Endothelial cell of umbilical vein (primary cell): ENCODE data around the gene MAGEC1. TPM values are rescaled to one million over a fixed set of nuclear protein-coding genes. Genes with fewer than 3 reads are reported as not detected.

Experiments
- BruUV-seq: library from RNA; stranded (reverse); fragments of 400-500 nt; replicated peaks from 2 replicates; lab custom pipeline; 2021; lab: Mats Ljungman, UMichigan
- CTCF ChIA-PET: fragments of 300-600, 350-600 bp; sonication (Branson Sonifier 250); formaldehyde crosslinking; loops from one replicate; lab custom pipeline; 2021; ENCODE audit warnings: antibody characterized with exemption, inconsistent platforms; lab: Charles Lee
- POLR2A ChIA-PET: fragments of 300-600, 350-600 bp; sonication (Branson Sonifier 250); formaldehyde crosslinking; loops from one replicate; lab custom pipeline; 2021; ENCODE audit warnings: antibody characterized with exemption, inconsistent platforms; lab: Charles Lee
- DNase-seq: peaks from one replicate; pipeline ENCODE4 v3.0.0-alpha.2; 2011; ENCODE audit warnings: low read depth, low spot score
- FAIRE-seq: peaks from 2 replicates; lab custom pipeline; 2011; peaks lifted over from hg19 to GRCh38; lab: Jason Lieb, UNC
- H2AFZ ChIP-seq: 2 replicates; pipeline ENCODE4 v1.6.0; 2012; ENCODE audit warnings: low read depth, low read length, control low read depth, inconsistent platforms
- H3K27ac ChIP-seq: 2 replicates; pipeline ENCODE4 v1.5.1; 2011; ENCODE audit warnings: low read depth, mild to moderate bottlenecking, control low read depth, low read length, moderate library complexity; ENCODE audit not compliant: insufficient read depth
- H3K27me3 ChIP-seq, 2 experiments: 2 replicates each; pipeline versions ENCODE4 v1.6.0 to v1.6.1; 2011; ENCODE audit warnings: low read length in 2 of 2, mixed read lengths in 1 of 2; ENCODE audit not compliant: control insufficient read depth in 2 of 2, insufficient read depth in 2 of 2
- H3K36me3 ChIP-seq, 2 experiments: 2 replicates in 1 of 2; 3 replicates in 1 of 2; pipeline ENCODE4 v1.5.1; 2011; ENCODE audit warnings: low read length in 2 of 2, mild to moderate bottlenecking in 1 of 2, moderate library complexity in 1 of 2; ENCODE audit not compliant: control insufficient read depth in 2 of 2, insufficient read depth in 2 of 2; ENCODE audit errors: extremely low read depth in 1 of 2
- H3K4me1 ChIP-seq: 3 replicates; pipeline ENCODE4 v1.5.1; 2011; ENCODE audit warnings: mild to moderate bottlenecking, low read length; ENCODE audit not compliant: control insufficient read depth, insufficient read depth; ENCODE audit errors: extremely low read depth
- H3K4me2 ChIP-seq: 2 replicates; pipeline ENCODE4 v1.6.1; 2011; ENCODE audit warnings: low read length, control low read depth, mixed read lengths; ENCODE audit not compliant: insufficient read depth
- H3K4me3 ChIP-seq, 3 experiments: fragments of 200-600 bp in 1 of 3; sonication (generic), shearing (Covaris generic) in 1 of 3; replicated peaks in 1 of 3; 2 replicates each; pipeline ENCODE4 v1.5.1; 2011 to 2016; ENCODE audit warnings: control low read depth in 3 of 3, low read length in 3 of 3, mild to moderate bottlenecking in 2 of 3, inconsistent platforms in 1 of 3, low read depth in 1 of 3, moderate library complexity in 1 of 3; ENCODE audit not compliant: insufficient read depth in 1 of 3
- H3K79me2 ChIP-seq: 2 replicates; pipeline ENCODE4 v1.6.0; 2012; ENCODE audit warnings: low read length, inconsistent platforms; ENCODE audit not compliant: control insufficient read depth, insufficient read depth
- H3K9ac ChIP-seq: replicated peaks from 2 replicates; pipeline ENCODE3; 2011; ENCODE audit warnings: low read length, control low read depth; ENCODE audit not compliant: insufficient read depth; ENCODE audit errors: extremely low read depth
- H3K9me1 ChIP-seq: replicated peaks from 3 replicates; pipeline ENCODE4 v1.6.0; 2011; ENCODE audit warnings: mild to moderate bottlenecking, low read length; ENCODE audit not compliant: control insufficient read depth, insufficient read depth; ENCODE audit errors: extremely low read depth
- H3K9me3 ChIP-seq: replicated peaks from 2 replicates; pipeline ENCODE4 v1.5.1; 2012; ENCODE audit warnings: low read length, inconsistent platforms; ENCODE audit not compliant: control insufficient read depth, insufficient read depth
- H4K20me1 ChIP-seq: replicated peaks from 2 replicates; pipeline ENCODE3; 2011; ENCODE audit warnings: mild to moderate bottlenecking, low read length; ENCODE audit not compliant: control insufficient read depth, insufficient read depth; ENCODE audit errors: extremely low read depth
- EZH2 ChIP-seq: IDR thresholded peaks from 2 replicates; pipeline ENCODE4 v1.6.1; 2012; ENCODE audit warnings: borderline replicate concordance, low read depth, mild to moderate bottlenecking, moderate library complexity, low read length, inconsistent platforms; ENCODE audit not compliant: severe bottlenecking
- FOS ChIP-seq: IDR thresholded peaks from 2 replicates; pipeline ENCODE4 v1.6.1; 2011; ENCODE audit warnings: mild to moderate bottlenecking, low read length, moderate library complexity, borderline replicate concordance; ENCODE audit not compliant: insufficient read depth
- GATA2 ChIP-seq: IDR thresholded peaks from 2 replicates; pipeline ENCODE4 v1.7.0; 2011; ENCODE audit warnings: low read depth, mild to moderate bottlenecking, moderate library complexity, mixed read lengths, low read length; ENCODE audit not compliant: insufficient read length, insufficient read depth
- JUN ChIP-seq: IDR thresholded peaks from 2 replicates; pipeline ENCODE4 v1.6.1; 2011; ENCODE audit warnings: borderline replicate concordance, low read depth; ENCODE audit not compliant: insufficient read length, insufficient read depth
- MYC ChIP-seq: IDR thresholded peaks from one replicate; pipeline ENCODE4 v1.6.1; 2011; ENCODE audit warnings: mild to moderate bottlenecking, low read depth, low read length
- POLR2A ChIP-seq: IDR thresholded peaks from 2 replicates; pipeline ENCODE4 v1.6.1; 2012; ENCODE audit warnings: low read depth, mild to moderate bottlenecking, control low read depth, low read length
- POLR2AphosphoS5 ChIP-seq: IDR thresholded peaks from 2 replicates; pipeline ENCODE4 v1.6.1; 2012; ENCODE audit warnings: low read depth, mild to moderate bottlenecking, control low read depth, low read length, moderate library complexity; ENCODE audit not compliant: insufficient read depth
- dilution Hi-C: fragments of 300-500 bp; cut with MboI; formaldehyde crosslinking; loops from one replicate; pipeline ENCODE4 v1.15.0; 2019; ENCODE audit warnings: low sequenced_read_pairs; ENCODE audit not compliant: extremely low pct_ligation_motif_present
- intact Hi-C: fragments of 100-400 bp; cut with micrococcal nuclease; formaldehyde crosslinking; loops from one replicate; pipeline ENCODE4 v1.10.0; 2022
- polyA plus RNA-seq, 4 experiments: library from polyadenylated mRNA; depleted of rRNA in 3 of 4; stranded (reverse) in 3 of 4; unstranded in 1 of 4; fragments of >200 nt; gene quantifications; 2 replicates each; pipeline versions ENCODE4 v1.2.1 to v1.2.3, GENCODE V29; 2011 to 2012; ENCODE audit warnings: missing spikeins in 1 of 4
- total RNA-seq: library from RNA; stranded (reverse); gene quantifications from 2 replicates; pipeline ENCODE4 v1.2.3, GENCODE V29; 2021
- TF ChIP-seq, protein P1 (sequence below): IDR thresholded peaks from 2 replicates; pipeline ENCODE4 v1.6.1; 2011; ENCODE audit not compliant: insufficient read depth, insufficient read length
- TF ChIP-seq, protein P2 (sequence below), 2 donors: IDR thresholded peaks; 1 replicate in 1 of 2; 2 replicates in 1 of 2; pipeline ENCODE4 v1.5.1; 2011; ENCODE audit warnings: low read length in 2 of 2, mild to moderate bottlenecking in 2 of 2, moderate library complexity in 2 of 2, control low read depth in 1 of 2, inconsistent platforms in 1 of 2, low read depth in 1 of 2; ENCODE audit not compliant: insufficient read depth in 1 of 2; ENCODE audit errors: extremely low read depth in 1 of 2

Gene MAGEC1
- total and polyA plus RNA-seq, 2 donors (not counting 3 experiments of a cell fraction or from before 2014, with no cell fraction given): not detected

GRCh38 chrX:141902366-141902765, 1.3 kb upstream of the MAGEC1 start:
- no peak for FAIRE-seq
- TF ChIP-seq EZH2 (no peak), POLR2A (no peak), MYC (no peak), POLR2AphosphoS5 (no peak), FOS (no peak), JUN (no peak), GATA2 (no peak)
- TF ChIP-seq, protein P1, sequence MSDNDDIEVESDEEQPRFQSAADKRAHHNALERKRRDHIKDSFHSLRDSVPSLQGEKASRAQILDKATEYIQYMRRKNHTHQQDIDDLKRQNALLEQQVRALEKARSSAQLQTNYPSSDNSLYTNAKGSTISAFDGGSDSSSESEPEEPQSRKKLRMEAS: no peak
- TF ChIP-seq, protein P2, sequence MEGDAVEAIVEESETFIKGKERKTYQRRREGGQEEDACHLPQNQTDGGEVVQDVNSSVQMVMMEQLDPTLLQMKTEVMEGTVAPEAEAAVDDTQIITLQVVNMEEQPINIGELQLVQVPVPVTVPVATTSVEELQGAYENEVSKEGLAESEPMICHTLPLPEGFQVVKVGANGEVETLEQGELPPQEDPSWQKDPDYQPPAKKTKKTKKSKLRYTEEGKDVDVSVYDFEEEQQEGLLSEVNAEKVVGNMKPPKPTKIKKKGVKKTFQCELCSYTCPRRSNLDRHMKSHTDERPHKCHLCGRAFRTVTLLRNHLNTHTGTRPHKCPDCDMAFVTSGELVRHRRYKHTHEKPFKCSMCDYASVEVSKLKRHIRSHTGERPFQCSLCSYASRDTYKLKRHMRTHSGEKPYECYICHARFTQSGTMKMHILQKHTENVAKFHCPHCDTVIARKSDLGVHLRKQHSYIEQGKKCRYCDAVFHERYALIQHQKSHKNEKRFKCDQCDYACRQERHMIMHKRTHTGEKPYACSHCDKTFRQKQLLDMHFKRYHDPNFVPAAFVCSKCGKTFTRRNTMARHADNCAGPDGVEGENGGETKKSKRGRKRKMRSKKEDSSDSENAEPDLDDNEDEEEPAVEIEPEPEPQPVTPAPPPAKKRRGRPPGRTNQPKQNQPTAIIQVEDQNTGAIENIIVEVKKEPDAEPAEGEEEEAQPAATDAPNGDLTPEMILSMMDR (IDR thresholded peaks at IDR 0.05; ENCODE audit: extremely low read depth in 1 of 2, insufficient read depth in 1 of 2, low read depth in 1 of 2, low read length in 2 of 2): no peak

More at GRCh38 chrX:141902366-141902765, 1.3 kb upstream of the MAGEC1 start:
- intact Hi-C loops: no loop called here
- Histone ChIP-seq H3K9me3 (no peaks in the 10 kb centered on the region), H3K27ac (no peak overlapping the region), H3K36me3 (no peaks in the 10 kb centered on the region), H2AFZ (no peak overlapping the region), H4K20me1 (no peaks in the 10 kb centered on the region), H3K79me2 (no peaks in the 10 kb centered on the region), H3K9ac (no peak overlapping the region), H3K4me2 (no peak overlapping the region), H3K4me1 (no peaks in the 10 kb centered on the region), H3K4me3 (no peak overlapping the region), H3K27me3 (no peaks in the 10 kb centered on the region), H3K9me1 (no peaks in the 10 kb centered on the region)
- dilution Hi-C loops: no loop called here
- CTCF ChIA-PET: no interaction called here
- POLR2A ChIA-PET: no interaction called here
- no TSS peak for BruUV-seq
- DNase-seq: no peak
